Kidney tubule cell (primary cell): ENCODE results near the gene ZNF608.

ENCODE experiments used
- DNase-seq: peaks from one replicate; pipeline ENCODE4 v3.0.0-alpha.2; 2018; ENCODE audit warnings: low spot score

Gene ZNF608

GRCh38 chr5:124714910-124715309, 31.5 kb downstream of the ZNF608 start:
- DNase-seq = no peak

GRCh38 chr5:124713595-124713994, 32.8 kb downstream of the ZNF608 start:
- DNase-seq = no peak

GRCh38 chr5:124712731-124713305, 33.6 kb downstream of the ZNF608 start:
- no peak for DNase-seq

GRCh38 chr5:124708086-124708485, 38.4 kb downstream of the ZNF608 start:
- DNase-seq = no peak

GRCh38 chr5:124707520-124707919, 38.9 kb downstream of the ZNF608 start:
- no peak for DNase-seq

GRCh38 chr5:124706729-124707361, 39.6 kb downstream of the ZNF608 start:
- DNase-seq = no peak

- no peak for DNase-seq
These were observed 40.4 kb downstream of the ZNF608 start for GRCh38 chr5:124706051-124706450.

GRCh38 chr5:124705577-124705976, 40.9 kb downstream of the ZNF608 start:
- DNase-seq = no peak

- DNase-seq = no peak
These were observed 41.7 kb downstream of the ZNF608 start for GRCh38 chr5:124704594-124705284.

- no peak for DNase-seq
These were observed 42.4 kb downstream of the ZNF608 start for GRCh38 chr5:124703995-124704394.

- DNase-seq = no peak
These were observed 43.9 kb downstream of the ZNF608 start for GRCh38 chr5:124702525-124702924.

- DNase-seq = no peak
These were observed 44.5 kb downstream of the ZNF608 start for GRCh38 chr5:124701873-124702425.

- no peak for DNase-seq
These were observed 45.4 kb downstream of the ZNF608 start for GRCh38 chr5:124701016-124701415.

GRCh38 chr5:124700333-124700732, 46.1 kb downstream of the ZNF608 start:
- no peak for DNase-seq

- DNase-seq = no peak
These were observed 47.7 kb downstream of the ZNF608 start for GRCh38 chr5:124698770-124699169.

GRCh38 chr5:124697933-124698591, 48.4 kb downstream of the ZNF608 start:
- no peak for DNase-seq

- DNase-seq = no peak
These were observed 48.9 kb downstream of the ZNF608 start for GRCh38 chr5:124697501-124697900.

- no peak for DNase-seq
These were observed 49.5 kb downstream of the ZNF608 start for GRCh38 chr5:124696898-124697297.
